COLO668 (cell line): ENCODE measurements around the gene ARHGAP23.
"Not testable (repeated sequence)": the region's sequence is repeated elsewhere in the genome, so short reads cannot be mapped to it uniquely, and the experiment has no call there.

Experiments
- DNase-seq: peaks from one replicate; lab custom pipeline; 2025; ENCODE audit not compliant: unreplicated experiment; lab: John Stamatoyannopoulos, UW

Gene ARHGAP23

GRCh38 chr17:38459567-38459966, 31.3 kb downstream of the ARHGAP23 start:
- peak; percentile 4 for DNase-seq

- DNase-seq = no peak
These were observed 31.9 kb downstream of the ARHGAP23 start for GRCh38 chr17:38460082-38460715.

DNA sequence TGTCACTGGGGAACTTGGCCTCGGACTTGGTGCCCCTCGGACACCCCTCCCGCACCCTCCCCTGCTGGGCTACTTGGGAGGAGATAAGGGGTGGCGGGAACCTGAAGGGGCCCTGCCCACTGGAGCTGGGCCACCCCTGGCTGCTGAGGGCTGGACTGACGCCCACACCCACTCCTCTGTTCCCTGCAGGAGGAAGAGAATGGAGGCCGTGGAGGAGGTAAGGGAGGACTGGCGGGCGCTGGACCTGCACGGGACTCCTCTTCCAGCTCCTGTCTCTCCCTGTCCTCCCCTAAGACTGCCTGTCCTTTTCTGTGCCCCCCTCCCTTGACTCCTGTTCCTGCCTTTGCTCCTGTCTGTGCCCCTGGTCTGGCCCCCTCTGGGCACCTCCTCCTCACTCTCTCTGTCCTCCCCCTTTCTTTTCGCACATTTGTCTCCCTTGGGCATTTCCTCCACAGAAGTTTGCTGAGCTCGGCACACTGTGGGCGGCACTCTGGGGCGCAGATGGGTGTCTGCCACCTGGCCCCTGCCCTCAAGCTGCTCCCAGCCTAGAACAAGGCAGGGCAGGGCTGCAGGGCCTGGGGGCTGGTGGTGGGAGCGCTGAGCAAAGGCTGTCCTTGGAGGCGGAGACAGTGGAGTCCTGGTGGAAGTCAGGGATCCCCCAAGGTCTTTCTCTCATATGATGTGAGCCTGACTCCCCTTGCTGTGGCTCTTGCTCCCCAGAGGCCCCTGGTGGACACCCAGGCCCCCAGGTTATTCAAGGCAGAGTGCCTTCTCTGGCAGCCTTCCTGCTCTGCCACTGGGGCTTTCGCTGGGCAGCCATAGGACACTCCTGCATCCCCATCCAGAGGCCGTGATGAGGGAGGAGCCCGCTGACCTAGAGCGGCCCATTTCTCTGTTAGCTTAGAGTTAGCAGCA, 32.7 kb downstream of the ARHGAP23 start:
- no peak for DNase-seq

- no peak for DNase-seq
These were observed 33.4 kb downstream of the ARHGAP23 start for GRCh38 chr17:38461683-38462082.

- DNase-seq = no peak
These were observed 35.2 kb downstream of the ARHGAP23 start for GRCh38 chr17:38463451-38463858.

GRCh38 chr17:38464251-38464722, 36.0 kb downstream of the ARHGAP23 start:
- no peak for DNase-seq

DNA sequence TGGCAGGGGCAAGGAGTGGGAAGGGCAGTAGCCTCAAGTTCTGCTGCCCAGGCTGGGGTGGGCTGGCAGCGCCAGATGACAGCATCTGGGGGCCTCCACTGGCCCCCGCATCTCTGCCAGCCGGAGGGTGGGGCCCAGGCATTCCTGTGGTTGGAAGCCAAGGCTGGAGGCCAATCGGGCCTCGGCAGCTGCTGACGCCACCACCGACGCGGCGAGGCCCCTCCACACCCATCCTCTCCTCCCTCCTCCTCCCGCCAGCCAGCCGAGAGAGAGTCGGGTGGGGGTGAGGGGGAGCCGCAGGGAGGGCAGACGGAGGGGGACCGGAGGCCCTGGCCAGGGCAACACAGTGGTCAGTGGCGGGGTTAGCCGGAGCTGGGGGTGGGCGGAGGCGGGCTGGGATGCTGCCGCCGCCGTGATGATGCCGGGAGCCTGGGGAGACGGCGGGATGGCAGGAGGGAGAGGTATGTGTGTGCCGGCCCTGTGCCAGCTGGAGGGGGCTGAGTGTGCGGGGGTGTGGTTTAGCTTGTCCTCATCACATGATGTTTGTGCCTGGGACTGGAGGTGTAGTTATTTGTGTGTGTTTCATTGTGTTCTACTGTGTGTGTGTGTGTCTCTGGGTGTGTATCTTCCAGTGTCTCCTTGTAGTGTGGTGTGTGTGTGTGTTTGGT, 36.6 kb downstream of the ARHGAP23 start:
- peak; percentile 6 for DNase-seq

DNA sequence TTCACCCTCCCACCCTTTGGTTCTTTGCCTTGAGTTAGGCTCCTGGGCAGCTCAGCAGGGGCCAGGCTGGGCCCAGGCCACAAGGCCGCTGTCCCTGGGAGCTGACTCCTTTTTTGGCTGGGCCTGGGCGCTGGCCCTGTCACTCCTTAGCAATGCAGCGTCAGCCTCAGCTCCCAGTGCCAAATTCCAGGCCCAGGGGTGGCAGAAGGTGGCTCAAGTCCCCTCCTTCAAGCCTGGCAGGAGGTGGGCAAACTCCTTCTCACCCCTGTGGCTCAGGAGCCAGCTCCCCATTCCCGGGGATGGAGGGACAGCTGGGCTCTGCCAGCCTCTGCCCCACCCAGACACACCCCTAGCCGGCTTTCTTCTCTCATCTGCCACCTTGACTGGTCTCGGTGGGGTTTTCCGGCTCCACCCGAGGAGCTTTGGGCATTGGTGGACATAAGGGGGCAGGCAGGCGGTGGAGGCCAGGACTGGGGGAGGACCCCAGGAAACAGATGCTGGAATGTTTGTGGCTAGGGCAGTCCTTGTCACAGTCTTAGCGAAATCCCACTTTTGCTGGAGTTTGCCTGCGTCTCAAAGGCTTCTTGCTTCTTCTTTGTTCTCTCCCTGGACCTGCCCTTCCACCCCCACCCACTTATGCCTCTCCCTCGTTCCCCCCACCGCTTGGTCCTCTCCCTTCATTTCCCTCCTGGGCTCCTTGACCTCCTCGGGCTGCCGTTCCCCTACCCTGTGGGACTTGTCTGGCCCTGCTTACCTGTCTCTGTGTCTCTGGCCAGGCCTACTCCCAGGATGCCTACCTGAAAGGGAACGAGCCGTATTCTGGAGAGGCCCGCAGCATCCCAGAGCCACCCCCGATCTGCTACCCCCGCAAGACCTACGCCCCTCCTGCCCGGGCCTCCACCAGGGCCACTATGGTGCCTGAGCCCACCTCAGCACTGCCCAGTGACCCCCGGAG, 37.4 kb downstream of the ARHGAP23 start:
- DNase-seq = no peak

- no peak for DNase-seq
These were observed 38.4 kb downstream of the ARHGAP23 start for GRCh38 chr17:38466346-38467315.

GRCh38 chr17:38467491-38467890, 39.2 kb downstream of the ARHGAP23 start:
- no peak for DNase-seq

GRCh38 chr17:38469875-38470274, 41.6 kb downstream of the ARHGAP23 start:
- DNase-seq = no peak

DNA sequence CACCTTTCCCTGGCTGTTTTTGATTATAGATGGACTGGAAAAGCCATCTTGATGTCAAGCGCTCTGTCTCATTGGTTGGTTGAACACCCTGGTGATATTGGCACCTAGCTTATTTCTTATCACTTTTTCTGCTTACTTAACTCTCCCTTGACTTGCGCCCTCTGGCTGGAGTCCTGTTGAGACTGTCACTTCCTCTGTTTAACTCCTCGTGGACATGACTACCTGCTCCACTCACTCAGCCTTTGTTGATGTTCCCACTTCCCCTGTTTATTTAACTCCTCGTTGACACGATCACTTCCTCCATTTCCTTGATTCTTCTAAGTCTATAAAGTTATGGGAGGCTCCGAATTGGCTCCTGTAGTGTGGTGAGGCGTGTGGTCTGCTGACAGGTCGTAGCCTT, 43.0 kb downstream of the ARHGAP23 start:
- not testable (repeated sequence) for DNase-seq

DNA sequence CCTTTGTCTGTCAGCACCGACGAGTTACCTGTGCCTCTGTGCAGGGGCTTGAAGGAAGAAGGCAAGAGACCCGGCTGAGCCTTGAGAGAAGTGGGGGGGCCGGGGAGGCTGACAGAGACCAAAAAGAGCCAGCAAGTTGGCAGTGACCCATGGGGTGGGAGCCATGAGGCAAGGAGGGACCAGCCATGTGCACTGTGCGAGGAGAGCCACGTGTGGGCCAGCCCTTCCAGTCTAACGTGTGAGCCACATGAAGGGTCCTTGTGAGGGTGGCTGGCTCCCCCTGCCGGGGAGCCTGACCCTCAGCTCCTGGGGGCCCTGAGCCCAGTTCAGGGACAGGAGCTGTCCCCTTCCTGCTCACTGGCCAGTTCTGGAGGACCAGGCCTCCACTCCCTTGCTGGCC, 46.4 kb downstream of the ARHGAP23 start:
- DNase-seq = peak; percentile 42

DNA sequence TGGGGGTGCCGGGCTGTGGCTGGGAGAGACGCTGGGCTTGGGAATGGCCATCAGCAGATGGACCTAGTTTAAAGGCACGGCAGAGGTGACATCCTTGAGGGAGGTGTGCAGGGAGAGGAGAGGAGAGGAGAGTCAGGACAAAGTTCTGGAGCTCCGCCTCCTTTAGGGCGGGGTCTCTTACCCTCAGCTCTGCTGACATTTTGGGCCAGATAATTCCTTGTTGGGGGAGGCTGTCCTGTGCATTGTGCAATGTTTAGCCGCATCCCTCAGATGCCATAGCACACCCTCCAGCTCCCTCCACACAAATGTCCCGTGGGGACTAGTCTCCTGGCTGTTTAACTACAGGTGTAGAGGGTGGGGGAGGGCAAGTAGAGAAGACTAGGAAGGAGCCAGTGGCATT, 48.3 kb downstream of the ARHGAP23 start:
- no peak for DNase-seq

GRCh38 chr17:38477417-38477816, 49.2 kb downstream of the ARHGAP23 start:
- not testable (repeated sequence) for DNase-seq

GRCh38 chr17:38477951-38478350, 49.7 kb downstream of the ARHGAP23 start:
- not testable (repeated sequence) for DNase-seq

DNA sequence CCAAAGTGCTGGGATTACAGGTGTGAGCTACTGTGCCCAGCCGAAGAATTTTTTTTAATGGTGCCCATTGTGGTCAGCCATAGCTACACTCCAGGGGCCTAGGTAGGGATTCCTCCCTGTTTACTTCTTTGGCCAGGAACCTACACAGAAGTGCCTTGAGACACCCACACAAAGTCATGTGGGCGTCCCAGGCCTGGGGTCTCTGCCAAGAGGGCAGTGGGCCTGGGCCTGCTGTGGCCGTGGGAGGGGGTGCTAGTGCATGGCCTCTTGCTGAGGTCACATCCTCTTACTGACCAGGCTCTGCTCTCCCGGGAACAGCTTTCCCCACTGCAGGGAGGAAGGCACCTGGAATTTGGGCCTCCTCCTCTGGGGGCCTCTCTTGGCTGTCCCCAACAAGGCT, 50.4 kb downstream of the ARHGAP23 start:
- not testable (repeated sequence) for DNase-seq

- peak; percentile 75 for DNase-seq
These were observed 53.9 kb downstream of the ARHGAP23 start for GRCh38 chr17:38482039-38482699.

DNA sequence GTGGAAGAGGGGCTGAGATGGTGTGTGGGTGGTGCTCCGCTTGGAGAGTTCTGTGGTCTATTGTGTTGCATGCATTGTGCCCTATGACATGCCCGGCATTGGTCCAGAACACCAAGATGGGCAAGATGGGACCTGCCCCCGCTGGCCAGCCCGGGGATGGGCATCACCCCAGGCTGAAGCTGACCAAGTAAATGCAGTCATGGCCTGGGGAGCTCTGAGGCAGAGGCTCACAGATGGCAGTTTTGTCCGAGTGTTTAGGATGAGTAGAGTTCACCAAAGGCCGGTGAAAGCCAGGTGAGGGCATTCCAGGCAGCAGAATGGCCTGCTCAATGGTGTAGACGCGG, 54.4 kb downstream of the ARHGAP23 start:
- not testable (repeated sequence) for DNase-seq
